Right ventricle myocardium superior (tissue), 1 donor: ENCODE data around the gene SSC4D. TPM values are rescaled to one million over a fixed set of nuclear protein-coding genes. Genes with fewer than 3 reads are reported as not detected.
A peak's percentile ranks its signal among the peaks of the same experiment; 100 is the strongest.
"Not testable (repeated sequence)": the region's sequence is repeated elsewhere in the genome, so short reads cannot be mapped to it uniquely, and the experiment has no call there.

Experiments used
- ATAC-seq: fragments of 200-7000 bp; cut with Tn5 transposase; one replicate; pipeline ENCODE4 v1.9.1; 2020; ENCODE audit warnings: mild to moderate bottlenecking; ENCODE audit not compliant: poor library complexity
- DNase-seq: peaks from one replicate; pipeline ENCODE4 v3.0.0-alpha.2; 2020
- intact Hi-C: fragments of 100-400 bp; cut with DNase I; formaldehyde crosslinking; loops from one replicate; pipeline ENCODE4 v1.11.2; 2022
- total RNA-seq: library from RNA; stranded (reverse); fragmentation: NEBNext Ultra II Directional; extraction: Animal tissue kit (Norgen Biotek cat#: 25700); gene quantifications from one replicate; pipeline ENCODE4 v1.2.1, GENCODE V29; 2021
- donor health status: DM: no; HTN: yes; CAD: no; lungs with severe emphysema.

SSC4D gene
- total RNA-seq, 1 donor from 2014 or later = 0.97 TPM

GRCh38 chr7:76424413-76425111 is 15.1 kb upstream of the SSC4D start, which contains the start of gene ZP3:
Gene ZP3 (plus strand): TSS chr7:76424950. CDS start chr7:76424965, 15 bp downstream.
- ATAC-seq (no peak), DNase-seq (no peak)
- intact Hi-C loops = no loop called here

GRCh38 chr7:76423666-76424412 is 14.3 kb upstream of the SSC4D start:
- ATAC-seq (no peak), DNase-seq (no peak)
- intact Hi-C loops = no loop called here

GRCh38 chr7:76421097-76421496 is 11.6 kb upstream of the SSC4D start:
- ATAC-seq, DNase-seq, intact Hi-C loops: not testable (repeated sequence)

- intact Hi-C loops, ATAC-seq, DNase-seq: not testable (repeated sequence)
Observed at GRCh38 chr7:76417654-76418310, 8.3 kb upstream of the SSC4D start.

DNA sequence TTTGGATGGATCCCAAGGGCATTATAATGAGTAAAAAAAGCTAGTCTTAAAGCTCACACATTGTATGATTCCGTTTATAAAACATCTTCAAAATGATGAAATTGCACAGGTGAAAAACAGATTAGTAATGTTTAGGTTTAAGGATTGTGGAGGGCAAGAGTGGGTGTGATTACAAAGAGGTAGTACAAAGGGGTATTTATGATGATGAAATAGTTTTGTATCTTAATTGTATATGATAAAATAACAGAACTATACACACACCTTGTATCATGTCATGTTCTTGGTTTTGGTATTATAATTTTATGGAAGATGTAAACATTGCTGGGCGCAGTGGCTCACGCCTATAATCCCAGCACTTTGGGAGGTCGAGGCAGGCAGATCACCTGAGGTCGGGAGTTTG is 2.8 kb upstream of the SSC4D start:
- intact Hi-C loops = no loop called here
- DNase-seq (no peak), ATAC-seq (no peak)

- DNase-seq = no peak
- ATAC-seq = no peak
- intact Hi-C loops = no loop called here
Observed at GRCh38 chr7:76411626-76412025, 2.1 kb upstream of the SSC4D start.

DNA sequence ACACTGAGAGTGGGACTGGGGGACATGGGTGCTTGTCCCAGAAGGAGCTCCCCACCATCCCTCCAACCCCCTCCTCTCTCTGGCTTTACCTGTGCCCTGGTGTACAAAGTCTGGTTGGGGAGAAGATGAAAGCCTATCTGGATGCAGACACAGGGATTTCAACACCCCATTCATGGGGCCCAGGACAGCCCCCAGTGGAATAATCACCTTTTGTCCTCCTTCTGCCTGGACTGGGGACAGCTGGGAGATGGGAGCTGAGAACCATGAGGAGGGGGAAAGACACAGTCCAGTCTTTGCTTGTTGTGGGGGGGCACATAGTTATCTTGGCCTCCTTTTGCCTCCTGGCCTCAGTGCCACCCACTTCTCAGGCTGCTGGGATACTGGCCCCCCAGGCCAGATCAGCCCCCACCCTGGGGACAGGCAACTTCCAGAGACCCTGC is 1.4 kb downstream of the SSC4D start:
- ATAC-seq (no peak), DNase-seq (no peak)
- intact Hi-C loops = no loop called here

- no peak for DNase-seq
- no peak for ATAC-seq
- intact Hi-C loops = no loop called here
Observed at GRCh38 chr7:76407718-76408117, 1.8 kb downstream of the SSC4D start.

GRCh38 chr7:76405738-76406137 is 3.8 kb downstream of the SSC4D start:
- intact Hi-C loops = no loop called here
- DNase-seq = no peak
- ATAC-seq = no peak

- DNase-seq (no peak), ATAC-seq (peak; percentile 70)
- intact Hi-C loops = no loop called here
Observed at GRCh38 chr7:76403780-76404494, 5.6 kb downstream of the SSC4D start.

DNA sequence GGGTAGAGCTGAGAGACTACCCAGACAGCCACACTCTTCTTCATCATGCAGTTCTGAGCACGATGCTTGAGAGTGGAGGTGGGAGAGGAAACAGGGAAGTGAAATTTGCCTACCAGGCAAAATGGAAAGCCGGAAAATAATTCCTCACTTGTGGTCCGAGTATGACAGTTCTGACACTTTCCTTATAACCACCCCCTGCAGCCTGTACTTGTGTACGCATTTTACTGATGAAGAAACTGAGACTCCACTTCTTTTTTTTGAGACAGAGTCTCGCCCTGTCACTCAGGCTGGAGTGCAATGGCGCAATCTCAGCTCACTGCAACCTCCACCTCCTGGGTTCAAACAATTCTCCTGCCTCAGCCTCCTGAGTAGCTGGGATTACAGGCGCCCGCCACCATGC is 6.4 kb downstream of the SSC4D start:
- peak; percentile 46 for ATAC-seq
- intact Hi-C loops, DNase-seq: not testable (repeated sequence)

DNA sequence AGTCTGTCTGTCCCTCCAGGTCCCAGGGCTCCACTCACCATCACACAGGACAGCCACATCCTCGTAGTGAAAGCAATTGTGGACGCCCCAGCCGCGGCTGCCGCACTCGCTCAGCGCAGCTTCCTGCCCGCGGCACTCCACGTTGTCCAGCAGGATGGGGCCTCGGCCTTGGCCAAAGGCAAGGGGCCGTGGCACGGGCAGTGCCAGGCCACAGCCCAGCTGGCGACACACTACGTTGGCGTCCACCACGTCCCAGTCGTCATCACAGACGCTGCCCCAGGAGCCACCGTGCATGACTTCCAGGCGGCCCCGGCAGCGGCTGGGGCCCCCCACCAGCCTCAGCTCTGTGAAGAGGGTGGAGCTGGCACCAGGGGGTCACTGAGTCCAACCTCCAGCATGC is 9.2 kb downstream of the SSC4D start:
- intact Hi-C loops = no loop called here
- ATAC-seq (no peak), DNase-seq (no peak)

- DNase-seq = peak; percentile 89
- intact Hi-C loops = no loop called here
- ATAC-seq = peak; percentile 50
Observed at GRCh38 chr7:76397409-76398183, 11.9 kb downstream of the SSC4D start.

DNA sequence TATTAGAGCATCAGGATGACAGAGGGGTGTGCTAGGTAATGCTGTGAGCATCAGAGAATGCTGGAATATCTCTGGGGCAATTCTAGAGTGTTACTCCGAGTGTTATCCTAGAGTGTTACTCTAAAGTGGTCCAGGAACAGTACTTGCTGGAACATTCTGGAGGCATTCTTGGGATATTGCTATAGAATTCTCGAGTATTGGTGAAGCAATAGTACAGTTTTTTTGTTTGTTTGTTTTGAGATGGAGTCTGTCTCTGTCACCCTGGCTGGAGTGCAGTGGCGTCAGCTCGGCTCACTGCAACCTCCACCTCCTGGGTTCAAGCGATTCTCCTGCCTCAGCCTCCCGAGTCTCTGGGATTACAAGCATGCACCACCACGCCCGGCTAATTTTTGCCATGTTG is 12.6 kb downstream of the SSC4D start:
- ATAC-seq (no peak), DNase-seq (no peak)
- intact Hi-C loops = no loop called here

- intact Hi-C loops = no loop called here
- ATAC-seq (no peak), DNase-seq (no peak)
Observed at GRCh38 chr7:76395965-76396726, 13.4 kb downstream of the SSC4D start.

DNA sequence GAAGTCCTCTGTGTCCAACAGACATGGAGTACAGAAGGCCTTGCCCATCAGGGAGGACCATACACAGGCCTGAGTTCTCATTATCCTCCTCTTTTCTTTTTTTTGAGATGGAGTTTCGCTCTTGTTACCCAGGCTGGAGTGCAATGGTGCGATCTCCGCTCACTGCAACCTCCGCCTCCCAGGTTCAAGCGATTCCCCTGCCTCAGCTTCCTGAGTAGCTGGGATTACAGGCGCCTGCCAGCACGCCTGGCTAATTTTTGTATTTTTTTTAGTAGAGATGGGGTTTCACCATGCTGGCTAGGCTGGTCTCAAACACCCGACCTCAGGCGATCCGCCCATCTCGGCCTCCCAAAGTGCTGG is 13.9 kb downstream of the SSC4D start:
- intact Hi-C loops, DNase-seq, ATAC-seq: not testable (repeated sequence)

DNA sequence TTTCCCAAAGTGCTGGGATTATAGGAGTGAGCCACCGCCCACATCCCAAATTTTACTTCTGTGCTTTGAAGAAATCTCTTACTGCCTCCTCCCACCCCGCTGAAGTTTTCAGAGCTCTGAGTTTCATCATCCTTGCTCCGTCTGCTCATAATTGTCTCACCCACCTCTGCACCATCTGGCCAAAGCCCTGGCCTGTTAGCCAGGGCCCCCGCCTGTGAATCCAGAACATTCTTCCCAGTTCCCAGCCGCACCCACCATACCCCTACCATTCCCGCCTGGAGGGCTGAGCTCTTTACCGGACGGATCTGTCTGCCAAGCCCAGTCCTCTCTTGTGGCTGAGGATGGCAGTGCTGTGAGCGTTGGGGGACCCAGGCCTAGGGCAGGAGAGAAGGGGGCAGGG is 14.5 kb downstream of the SSC4D start:
- no peak for ATAC-seq
- intact Hi-C loops = no loop called here
- DNase-seq = no peak
